ENCODE measurements around the gene IREB2. TPM values are rescaled to one million over a fixed set of nuclear protein-coding genes. Genes with fewer than 3 reads are reported as not detected.
A peak's percentile ranks its signal among the peaks of the same experiment; 100 is the strongest.
"Not testable (repeated sequence)": the region's sequence is repeated elsewhere in the genome, so short reads cannot be mapped to it uniquely, and the experiment has no call there.

IREB2 gene
- total RNA-seq, 2 experiments from 2014 or later: 27.1 to 77.6 TPM

DNA sequence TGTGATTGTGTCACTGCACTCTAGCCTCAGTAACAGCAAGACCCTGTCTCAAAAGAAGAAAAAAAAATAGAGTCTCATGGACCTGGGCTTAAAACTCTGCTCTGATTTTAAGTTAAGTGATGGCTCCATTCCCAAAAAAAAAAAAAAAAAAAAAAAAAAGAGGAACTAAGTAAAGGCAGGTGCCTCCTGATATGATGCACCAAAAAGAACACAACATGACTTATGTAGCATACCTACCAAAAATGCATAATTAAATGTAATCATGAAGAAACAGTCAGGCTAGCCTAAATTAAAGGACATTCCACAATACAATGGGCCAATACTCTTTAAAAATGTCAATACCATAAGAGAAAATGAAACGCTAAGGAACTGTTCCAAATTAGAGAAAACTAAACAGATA, 5.4 kb upstream of the IREB2 start:
- Histone ChIP-seq H3K4me3 (ENCODE audit: low read depth, low read length, poor library complexity, severe bottlenecking) (peak overlapping the region; percentile 21), H2AFZ (ENCODE audit: low read length) (peak overlapping the region; percentile 91; the same call in 1 of the 2 replicates), H3K4me1 (ENCODE audit: insufficient read depth, low read length, poor library complexity, severe bottlenecking) (peaks cover 32% of the 10 kb centered on the region), H3K9me2 (ENCODE audit: insufficient read depth, low read length) (no peaks in the 10 kb centered on the region), H3K4me2 (ENCODE audit: low read length) (peak overlapping the region; percentile 66), H3K27ac (ENCODE audit: low read depth, low read length, poor library complexity, severe bottlenecking) (peak overlapping the region; percentile 41), H3K79me2 (ENCODE audit: insufficient read depth, low read depth, low read length) (no peaks in the 10 kb centered on the region), H3K9me3 (ENCODE audit: low read length) (no peaks in the 10 kb centered on the region), H4K20me1 (ENCODE audit: insufficient read depth, low read length) (no peaks in the 10 kb centered on the region), H3K36me3 (ENCODE audit: insufficient read depth, low read length) (no peaks in the 10 kb centered on the region)
- TF ChIP-seq EZH2phosphoT487 (IDR thresholded peaks at IDR 0.05; ENCODE audit: borderline replicate concordance, low read depth, low read length): no peak
- TF ChIP-seq, protein P1, sequence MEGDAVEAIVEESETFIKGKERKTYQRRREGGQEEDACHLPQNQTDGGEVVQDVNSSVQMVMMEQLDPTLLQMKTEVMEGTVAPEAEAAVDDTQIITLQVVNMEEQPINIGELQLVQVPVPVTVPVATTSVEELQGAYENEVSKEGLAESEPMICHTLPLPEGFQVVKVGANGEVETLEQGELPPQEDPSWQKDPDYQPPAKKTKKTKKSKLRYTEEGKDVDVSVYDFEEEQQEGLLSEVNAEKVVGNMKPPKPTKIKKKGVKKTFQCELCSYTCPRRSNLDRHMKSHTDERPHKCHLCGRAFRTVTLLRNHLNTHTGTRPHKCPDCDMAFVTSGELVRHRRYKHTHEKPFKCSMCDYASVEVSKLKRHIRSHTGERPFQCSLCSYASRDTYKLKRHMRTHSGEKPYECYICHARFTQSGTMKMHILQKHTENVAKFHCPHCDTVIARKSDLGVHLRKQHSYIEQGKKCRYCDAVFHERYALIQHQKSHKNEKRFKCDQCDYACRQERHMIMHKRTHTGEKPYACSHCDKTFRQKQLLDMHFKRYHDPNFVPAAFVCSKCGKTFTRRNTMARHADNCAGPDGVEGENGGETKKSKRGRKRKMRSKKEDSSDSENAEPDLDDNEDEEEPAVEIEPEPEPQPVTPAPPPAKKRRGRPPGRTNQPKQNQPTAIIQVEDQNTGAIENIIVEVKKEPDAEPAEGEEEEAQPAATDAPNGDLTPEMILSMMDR (conservative IDR thresholded peaks at IDR 0.05; ENCODE audit: low read length): no peak
- POLR2A ChIA-PET: interaction anchor here (0.6 kb wide), 1 partner anchor 10 kb away, joined by 6 read pairs; no protein-coding TSS in a partner anchor
- BruUV-seq (replicated peaks): no TSS peak
- intact Hi-C loops (cut with micrococcal nuclease; ENCODE audit: unreplicated experiment): loop anchor here (10.0 kb wide), 1 partner anchor 442 kb away; the partner anchor contains the start of gene MORF4L1
- CTCF ChIA-PET (ENCODE audit: unreplicated experiment): no interaction called here
- peak; percentile 67 for DNase-seq (ENCODE audit: low spot score)

DNA sequence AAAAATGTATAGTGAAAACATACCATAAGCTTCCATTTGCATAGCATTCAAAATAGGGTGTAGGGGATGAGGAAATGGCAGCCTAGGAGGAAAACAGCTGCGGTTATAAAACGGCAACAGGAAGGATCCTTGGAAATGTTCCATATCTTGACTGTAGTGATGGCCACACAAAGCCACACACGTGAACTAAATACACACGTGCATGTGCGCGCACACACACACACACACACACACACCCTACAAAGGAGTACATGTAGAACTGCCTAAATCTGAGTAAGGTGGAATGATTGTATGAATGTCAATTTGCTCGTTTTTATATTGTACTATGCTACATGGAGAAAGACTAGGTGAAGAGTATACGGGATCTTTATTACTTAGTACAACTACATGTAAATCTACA, 3.9 kb upstream of the IREB2 start:
- Histone ChIP-seq H2AFZ (ENCODE audit: low read length) (peak overlapping the region; percentile 90), H3K4me2 (ENCODE audit: low read length) (peak overlapping the region; percentile 35; the same call in 1 of the 2 replicates), H3K4me3 (ENCODE audit: low read depth, low read length, poor library complexity, severe bottlenecking) (no peak overlapping the region), H3K36me3 (ENCODE audit: insufficient read depth, low read length) (no peaks in the 10 kb centered on the region), H3K9me2 (ENCODE audit: insufficient read depth, low read length) (no peaks in the 10 kb centered on the region), H3K27ac (ENCODE audit: low read depth, low read length, poor library complexity, severe bottlenecking) (no peak overlapping the region), H4K20me1 (ENCODE audit: insufficient read depth, low read length) (peaks cover 3% of the 10 kb centered on the region; the same call in 1 of the 2 replicates), H3K9me3 (ENCODE audit: low read length) (no peaks in the 10 kb centered on the region), H3K79me2 (ENCODE audit: insufficient read depth, low read depth, low read length) (peaks cover 11% of the 10 kb centered on the region), H3K4me1 (ENCODE audit: insufficient read depth, low read length, poor library complexity, severe bottlenecking) (peaks cover 32% of the 10 kb centered on the region)
- ChIA-PET CTCF (ENCODE audit: unreplicated experiment) (no interaction called here), POLR2A (interaction anchor here (0.5 to 1.3 kb wide), 2 partner anchors 26 to 326 kb away, joined by 3 to 4 read pairs; no protein-coding TSS in a partner anchor)
- no peak for TF ChIP-seq EZH2phosphoT487 (IDR thresholded peaks at IDR 0.05; ENCODE audit: borderline replicate concordance, low read depth, low read length)
- TF ChIP-seq, protein P1 (conservative IDR thresholded peaks at IDR 0.05; ENCODE audit: low read length): no peak
- intact Hi-C loops (cut with micrococcal nuclease; ENCODE audit: unreplicated experiment): loop anchor here (10.0 kb wide), 1 partner anchor 441 kb away; the partner anchor contains the start of gene MORF4L1
- BruUV-seq (replicated peaks): no TSS peak
- peak; percentile 11 for DNase-seq (ENCODE audit: low spot score)

DNA sequence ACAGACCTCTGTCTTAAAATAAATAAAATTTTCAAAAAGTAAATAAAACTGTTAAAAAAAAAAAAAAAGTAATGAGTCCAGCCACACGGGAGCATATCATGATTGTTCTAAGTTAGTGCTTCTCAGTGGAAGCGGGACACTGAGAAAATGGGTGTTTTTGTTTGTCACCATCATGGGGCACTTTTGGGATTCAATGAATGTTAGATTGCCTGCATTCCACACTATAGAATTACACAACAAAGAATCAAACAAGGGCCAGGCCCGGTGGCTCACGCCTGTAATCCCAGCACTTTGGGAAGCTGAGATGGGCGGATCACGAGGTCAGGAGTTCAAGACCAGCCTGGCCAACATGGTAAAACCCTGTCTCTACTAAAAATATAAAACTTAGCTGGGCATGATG, 3.3 kb upstream of the IREB2 start:
- H3K27ac ChIP-seq (ENCODE audit: low read depth, low read length, poor library complexity, severe bottlenecking): not testable (repeated sequence)

More for the DNA sequence above, 3.3 kb upstream of the IREB2 start:
- H2AFZ ChIP-seq (ENCODE audit: low read length): 0 out of 2 replicates have a peak overlapping the region, but pooled peaks have one; percentile 90
- H4K20me1 ChIP-seq (ENCODE audit: insufficient read depth, low read length); H3K36me3 ChIP-seq (ENCODE audit: insufficient read depth, low read length); BruUV-seq (replicated peaks); CTCF ChIA-PET (ENCODE audit: unreplicated experiment); DNase-seq (ENCODE audit: low spot score); H3K4me2 ChIP-seq (ENCODE audit: low read length); POLR2A ChIA-PET; H3K4me3 ChIP-seq (ENCODE audit: low read depth, low read length, poor library complexity, severe bottlenecking); H3K9me3 ChIP-seq (ENCODE audit: low read length); H3K9me2 ChIP-seq (ENCODE audit: insufficient read depth, low read length): not testable (repeated sequence)
- peaks cover 37% of the 10 kb centered on the region for H3K4me1 ChIP-seq (ENCODE audit: insufficient read depth, low read length, poor library complexity, severe bottlenecking)
- H3K79me2 ChIP-seq (ENCODE audit: insufficient read depth, low read depth, low read length): peaks cover 17% of the 10 kb centered on the region
- intact Hi-C loops (cut with micrococcal nuclease; ENCODE audit: unreplicated experiment): loop anchor here (10.0 kb wide), 1 partner anchor 440 kb away; the partner anchor contains the start of gene MORF4L1

Measured in OCI-LY7 (cell line).